A673 (cell line): ENCODE measurements around the gene C16orf74.

ENCODE experiments used
- EZH2 ChIP-seq: fragments of 200-600 bp; sonication (generic); IDR thresholded peaks from 2 replicates; pipeline ENCODE4 v1.6.1; 2017; ENCODE audit warnings: borderline replicate concordance, low read depth, mild to moderate bottlenecking, mixed read lengths, antibody characterized with exemption, low read length; ENCODE audit not compliant: poor library complexity, severe bottlenecking
- TF ChIP-seq, protein P1 (sequence below): fragments of 300-800, 200-600 bp; sonication (generic); conservative IDR thresholded peaks from 2 replicates; pipeline ENCODE4 v1.5.1; 2017; ENCODE audit warnings: low read depth, mild to moderate bottlenecking, antibody characterized with exemption, low read length, moderate library complexity, mixed read lengths

DNA sequence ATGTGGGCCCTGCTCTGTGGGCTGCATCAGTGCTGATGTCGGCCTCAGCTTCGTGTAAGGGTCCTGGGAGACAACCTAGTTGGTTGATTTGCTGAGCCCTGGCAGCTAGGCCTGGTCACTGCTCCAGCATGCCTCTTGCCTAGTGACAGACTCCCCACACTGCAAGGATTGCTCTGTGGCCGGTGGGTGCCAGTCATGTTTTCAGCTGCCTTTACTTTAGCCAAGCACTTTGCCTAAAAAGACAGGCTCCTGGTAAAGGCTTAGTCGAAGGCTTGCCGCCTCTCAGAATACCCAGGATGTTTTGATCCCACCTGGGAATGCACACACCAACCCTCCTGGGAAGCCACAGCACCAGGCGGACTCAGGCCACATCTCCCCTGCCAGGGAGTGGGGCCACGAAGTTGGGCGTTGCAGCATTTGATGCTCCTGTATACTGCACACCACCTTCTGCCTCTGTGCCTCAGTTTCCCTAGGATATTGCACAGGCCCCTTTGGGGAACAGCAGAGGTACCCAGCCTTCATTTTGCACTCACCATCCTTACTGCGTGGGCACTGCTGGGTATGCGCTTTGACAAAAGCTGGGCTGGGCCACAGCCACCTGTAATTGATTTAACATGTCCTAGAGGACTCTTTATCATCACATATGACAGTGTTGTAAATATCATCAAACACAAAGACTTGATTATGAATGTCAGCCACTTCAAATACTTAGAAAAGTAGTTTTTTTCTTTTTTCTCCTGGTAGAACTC, 82.0 kb downstream of the C16orf74 start:
- TF ChIP-seq, protein P1, sequence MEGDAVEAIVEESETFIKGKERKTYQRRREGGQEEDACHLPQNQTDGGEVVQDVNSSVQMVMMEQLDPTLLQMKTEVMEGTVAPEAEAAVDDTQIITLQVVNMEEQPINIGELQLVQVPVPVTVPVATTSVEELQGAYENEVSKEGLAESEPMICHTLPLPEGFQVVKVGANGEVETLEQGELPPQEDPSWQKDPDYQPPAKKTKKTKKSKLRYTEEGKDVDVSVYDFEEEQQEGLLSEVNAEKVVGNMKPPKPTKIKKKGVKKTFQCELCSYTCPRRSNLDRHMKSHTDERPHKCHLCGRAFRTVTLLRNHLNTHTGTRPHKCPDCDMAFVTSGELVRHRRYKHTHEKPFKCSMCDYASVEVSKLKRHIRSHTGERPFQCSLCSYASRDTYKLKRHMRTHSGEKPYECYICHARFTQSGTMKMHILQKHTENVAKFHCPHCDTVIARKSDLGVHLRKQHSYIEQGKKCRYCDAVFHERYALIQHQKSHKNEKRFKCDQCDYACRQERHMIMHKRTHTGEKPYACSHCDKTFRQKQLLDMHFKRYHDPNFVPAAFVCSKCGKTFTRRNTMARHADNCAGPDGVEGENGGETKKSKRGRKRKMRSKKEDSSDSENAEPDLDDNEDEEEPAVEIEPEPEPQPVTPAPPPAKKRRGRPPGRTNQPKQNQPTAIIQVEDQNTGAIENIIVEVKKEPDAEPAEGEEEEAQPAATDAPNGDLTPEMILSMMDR: no peak
- no peak for TF ChIP-seq EZH2
